ENCODE data around the gene THRSP.

DNA sequence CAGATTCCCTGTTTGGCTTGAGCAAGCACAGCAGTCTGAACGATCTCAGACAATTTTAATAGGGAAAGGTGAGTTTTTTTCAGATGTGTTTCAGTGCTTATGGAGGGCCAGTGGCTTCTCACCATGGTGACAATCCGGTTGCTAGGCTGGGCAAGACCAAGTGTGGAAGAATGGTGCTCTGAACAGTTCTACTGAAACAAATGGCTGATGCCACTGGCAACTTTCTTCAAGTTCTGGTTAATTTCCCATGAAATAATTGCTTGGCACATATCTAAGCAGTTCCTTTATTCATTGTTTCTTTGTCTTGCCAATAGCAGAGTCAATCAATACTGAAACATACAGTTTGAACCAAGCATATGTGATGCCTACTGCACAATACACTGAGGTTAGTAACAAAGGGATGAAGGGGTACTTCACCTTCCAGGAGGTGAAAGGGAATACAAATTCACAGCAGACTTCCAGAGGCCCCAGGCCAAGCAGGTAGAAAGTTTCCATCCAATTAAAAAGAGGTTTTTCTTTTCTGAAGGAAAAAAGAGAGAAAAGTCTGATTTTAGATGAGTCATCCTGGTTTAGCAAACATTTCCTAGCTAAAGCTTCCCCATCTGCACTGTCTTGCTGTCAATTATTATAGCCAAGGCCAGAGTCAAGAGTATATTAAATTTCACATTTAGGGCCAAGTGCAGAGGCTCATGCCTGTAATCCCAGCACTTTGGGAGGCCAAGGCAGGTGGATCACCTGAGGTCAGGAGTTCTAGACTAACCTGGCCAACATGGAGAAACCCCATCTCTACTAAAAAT, 37.2 kb downstream of the THRSP start:
- TF ChIP-seq, protein P1, sequence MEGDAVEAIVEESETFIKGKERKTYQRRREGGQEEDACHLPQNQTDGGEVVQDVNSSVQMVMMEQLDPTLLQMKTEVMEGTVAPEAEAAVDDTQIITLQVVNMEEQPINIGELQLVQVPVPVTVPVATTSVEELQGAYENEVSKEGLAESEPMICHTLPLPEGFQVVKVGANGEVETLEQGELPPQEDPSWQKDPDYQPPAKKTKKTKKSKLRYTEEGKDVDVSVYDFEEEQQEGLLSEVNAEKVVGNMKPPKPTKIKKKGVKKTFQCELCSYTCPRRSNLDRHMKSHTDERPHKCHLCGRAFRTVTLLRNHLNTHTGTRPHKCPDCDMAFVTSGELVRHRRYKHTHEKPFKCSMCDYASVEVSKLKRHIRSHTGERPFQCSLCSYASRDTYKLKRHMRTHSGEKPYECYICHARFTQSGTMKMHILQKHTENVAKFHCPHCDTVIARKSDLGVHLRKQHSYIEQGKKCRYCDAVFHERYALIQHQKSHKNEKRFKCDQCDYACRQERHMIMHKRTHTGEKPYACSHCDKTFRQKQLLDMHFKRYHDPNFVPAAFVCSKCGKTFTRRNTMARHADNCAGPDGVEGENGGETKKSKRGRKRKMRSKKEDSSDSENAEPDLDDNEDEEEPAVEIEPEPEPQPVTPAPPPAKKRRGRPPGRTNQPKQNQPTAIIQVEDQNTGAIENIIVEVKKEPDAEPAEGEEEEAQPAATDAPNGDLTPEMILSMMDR (IDR thresholded peaks at IDR 0.05) = no peak
- no peak for TF ChIP-seq POLR2A (IDR thresholded peaks at IDR 0.05)

Measured in suprapubic skin (tissue), 3 donors.